Activated CD4-positive, alpha-beta memory T cell treated with anti-CD3 and anti-CD28 coated beads, Interleukin-2, amount 10 ng/mL, durations not matched to agents 7 days and 5 days (primary cell): ENCODE data around the gene FOXP1. TPM values are rescaled to one million over a fixed set of nuclear protein-coding genes. Genes with fewer than 3 reads are reported as not detected.
"Not testable (repeated sequence)": the region's sequence is repeated elsewhere in the genome, so short reads cannot be mapped to it uniquely, and the experiment has no call there.

ENCODE experiments used
- CTCF ChIA-PET: fragments of 350-600 bp; sonication (Branson Sonifier 250); formaldehyde crosslinking; loops from one replicate; lab custom pipeline; 2021; ENCODE audit warnings: antibody characterized with exemption, inconsistent platforms; lab: Charles Lee
- POLR2A ChIA-PET: fragments of 350-600 bp; sonication (Branson Sonifier 250); formaldehyde crosslinking; loops from one replicate; lab custom pipeline; 2021; ENCODE audit warnings: antibody characterized with exemption; lab: Charles Lee
- DNase-seq: peaks from one replicate; pipeline ENCODE4 v3.0.0-alpha.2; 2020
- H3K27ac Mint-ChIP-seq: one replicate; pipeline ENCODE4 v1.8.0; 2021; ENCODE audit warnings: mild to moderate bottlenecking, mixed read lengths
- H3K27me3 Mint-ChIP-seq: one replicate; pipeline ENCODE4 v1.8.0; 2021; ENCODE audit warnings: mixed read lengths
- H3K36me3 Mint-ChIP-seq: one replicate; pipeline ENCODE4 v1.8.0; 2021; ENCODE audit warnings: low read depth, mixed read lengths
- H3K4me1 Mint-ChIP-seq: one replicate; pipeline ENCODE4 v1.8.0; 2021; ENCODE audit warnings: mixed read lengths
- H3K4me3 Mint-ChIP-seq: one replicate; pipeline ENCODE4 v1.8.0; 2021; ENCODE audit warnings: mild to moderate bottlenecking, mixed read lengths
- H3K9me3 Mint-ChIP-seq: one replicate; pipeline ENCODE4 v1.8.0; 2021; ENCODE audit warnings: mixed read lengths
- total RNA-seq, 2 experiments: library from RNA; stranded (reverse); gene quantifications; one replicate each; pipeline ENCODE4 v1.2.3, GENCODE V29; 2021

FOXP1 gene
- total RNA-seq, 2 experiments from 2014 or later = 71.3 to 76.9 TPM

DNA sequence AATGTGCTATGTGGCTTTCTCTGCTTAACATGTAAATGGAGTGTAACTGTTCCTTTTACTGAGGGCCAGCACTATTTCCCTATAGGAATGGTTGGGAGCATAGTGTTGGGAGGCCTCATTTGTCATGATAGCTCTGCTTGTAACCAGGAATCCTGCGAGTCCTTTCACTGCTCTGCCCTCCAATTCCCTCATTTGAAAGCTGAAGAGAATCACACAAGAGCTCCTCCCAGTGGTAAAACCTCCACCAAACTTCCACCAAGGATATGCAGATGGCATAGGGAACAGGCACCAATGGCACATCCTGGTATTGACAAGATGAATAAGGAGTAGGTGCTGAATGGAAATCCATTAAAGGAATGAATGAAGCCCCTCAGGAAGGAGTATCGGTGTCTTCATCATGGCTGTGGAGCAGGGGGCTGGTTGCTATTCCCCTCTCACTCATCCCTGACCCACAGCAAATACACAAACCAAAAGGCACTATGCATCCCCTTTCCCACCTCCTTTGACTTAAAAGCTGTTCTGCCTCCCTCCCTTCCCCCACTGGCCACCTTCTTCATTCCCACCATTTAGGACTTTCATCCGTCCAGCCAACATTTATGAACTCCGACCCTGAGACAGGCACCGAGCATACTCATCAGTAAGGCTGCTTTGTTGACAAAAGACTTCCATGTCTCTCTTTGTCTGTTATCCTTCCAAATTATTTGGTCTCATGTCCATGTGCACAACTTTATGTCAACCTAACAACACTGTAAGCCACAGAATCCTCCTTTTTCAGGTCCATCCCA lies 560.8 kb downstream of the FOXP1 start:
- H3K4me1 Mint-ChIP-seq = peaks cover 23% of the 10 kb centered on the region
- no peak overlapping the region for H3K4me3 Mint-ChIP-seq
- peaks cover 20% of the 10 kb centered on the region for H3K36me3 Mint-ChIP-seq
- CTCF ChIA-PET = interaction anchor here (1.2 to 1.6 kb wide), 4 partner anchors 11 to 109 kb away, joined by 3 to 9 read pairs (median 3); no protein-coding TSS in a partner anchor
- no peak overlapping the region for H3K27ac Mint-ChIP-seq
- POLR2A ChIA-PET = interaction anchor here (0.9 to 1.4 kb wide), 3 partner anchors 17 to 40 kb away, joined by 3 to 5 read pairs (median 3); no protein-coding TSS in a partner anchor
- H3K27me3 Mint-ChIP-seq = no peaks in the 10 kb centered on the region
- no peaks in the 10 kb centered on the region for H3K9me3 Mint-ChIP-seq
- DNase-seq = no peak

DNA sequence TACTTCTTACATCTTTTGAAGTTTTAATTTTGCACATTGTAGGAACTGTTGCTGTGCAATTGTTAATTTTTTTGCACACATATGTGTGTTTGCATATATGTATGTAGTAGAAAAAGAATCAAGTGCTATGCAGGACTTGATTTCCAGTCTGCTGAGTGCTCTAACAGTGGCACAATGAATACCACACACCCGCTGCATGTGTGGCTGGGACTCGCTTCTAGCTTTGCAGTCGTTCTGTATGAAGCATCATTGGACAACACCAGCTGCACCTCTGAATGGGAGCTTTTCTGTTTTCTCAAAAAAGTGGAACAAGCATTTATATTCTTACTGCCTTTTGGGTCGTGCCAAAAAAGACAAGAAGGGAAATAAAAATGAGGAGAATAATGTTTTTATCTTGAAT lies 564.7 kb downstream of the FOXP1 start:
- Mint-ChIP-seq H3K27ac (no peak overlapping the region), H3K36me3 (peaks cover 40% of the 10 kb centered on the region), H3K27me3 (no peaks in the 10 kb centered on the region), H3K9me3 (peaks cover 1% of the 10 kb centered on the region), H3K4me3 (no peak overlapping the region), H3K4me1 (peaks cover 2% of the 10 kb centered on the region)
- ChIA-PET CTCF (no interaction called here), POLR2A (no interaction called here)
- DNase-seq = no peak

DNA sequence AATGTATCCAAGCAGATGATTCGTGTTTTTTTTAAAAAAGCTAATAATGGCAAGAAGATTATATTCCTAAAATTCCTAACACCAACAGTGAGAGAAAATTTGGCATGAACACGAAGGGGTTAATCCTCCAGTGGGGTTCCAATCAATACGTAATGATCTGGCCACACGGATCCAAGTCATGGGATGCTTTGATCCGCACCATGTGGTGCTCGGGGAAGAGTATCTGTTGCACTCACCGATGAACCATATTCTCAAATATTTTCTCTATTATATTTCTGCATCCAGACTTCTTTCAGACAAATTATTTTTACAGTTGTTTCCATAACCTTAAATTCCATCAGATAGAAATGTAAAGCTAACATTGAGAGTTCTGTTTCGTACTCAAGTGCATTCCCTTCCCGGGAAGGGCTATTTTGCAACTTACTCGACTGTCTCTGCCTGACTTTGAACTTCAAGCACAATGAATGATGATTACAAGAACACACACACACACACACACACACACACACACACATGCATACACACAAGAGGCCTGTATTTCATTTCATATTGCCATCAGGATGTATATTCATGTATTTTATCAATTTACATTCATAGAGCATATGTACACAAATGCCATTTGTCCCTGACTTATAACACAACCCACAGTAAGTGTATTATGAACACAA lies 567.2 kb downstream of the FOXP1 start:
- no peak overlapping the region for H3K4me3 Mint-ChIP-seq
- peaks cover 5% of the 10 kb centered on the region for H3K9me3 Mint-ChIP-seq
- POLR2A ChIA-PET = interaction anchor here (0.6 kb wide), 1 partner anchor 173 kb away, joined by 3 read pairs; no protein-coding TSS in a partner anchor
- no peak overlapping the region for H3K27ac Mint-ChIP-seq
- H3K27me3 Mint-ChIP-seq = no peaks in the 10 kb centered on the region
- peaks cover 47% of the 10 kb centered on the region for H3K36me3 Mint-ChIP-seq
- DNase-seq = no peak
- peaks cover 20% of the 10 kb centered on the region for H3K4me1 Mint-ChIP-seq
- CTCF ChIA-PET = no interaction called here

DNA sequence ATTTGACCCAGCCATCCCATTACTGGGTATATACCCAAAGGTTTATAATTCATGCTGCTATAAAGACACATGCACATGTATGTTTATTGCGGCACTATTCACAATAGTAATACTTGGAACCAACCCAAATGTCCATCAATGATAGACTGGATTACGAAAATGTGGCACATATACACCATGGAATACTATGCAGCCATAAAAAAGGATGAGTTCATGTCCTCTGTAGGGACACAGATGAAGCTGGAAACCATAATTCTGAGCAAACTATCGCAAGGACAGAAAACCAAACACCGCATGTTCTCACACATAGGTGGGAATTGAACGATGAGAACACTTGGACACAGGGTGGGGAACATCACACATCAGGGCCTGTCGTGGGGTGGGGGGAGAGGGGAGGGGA lies 568.9 kb downstream of the FOXP1 start:
- H3K4me3 Mint-ChIP-seq, H3K9me3 Mint-ChIP-seq, CTCF ChIA-PET, DNase-seq, POLR2A ChIA-PET, H3K27ac Mint-ChIP-seq, H3K27me3 Mint-ChIP-seq: not testable (repeated sequence)
- H3K36me3 Mint-ChIP-seq = peaks cover 47% of the 10 kb centered on the region
- peaks cover 35% of the 10 kb centered on the region for H3K4me1 Mint-ChIP-seq

DNA sequence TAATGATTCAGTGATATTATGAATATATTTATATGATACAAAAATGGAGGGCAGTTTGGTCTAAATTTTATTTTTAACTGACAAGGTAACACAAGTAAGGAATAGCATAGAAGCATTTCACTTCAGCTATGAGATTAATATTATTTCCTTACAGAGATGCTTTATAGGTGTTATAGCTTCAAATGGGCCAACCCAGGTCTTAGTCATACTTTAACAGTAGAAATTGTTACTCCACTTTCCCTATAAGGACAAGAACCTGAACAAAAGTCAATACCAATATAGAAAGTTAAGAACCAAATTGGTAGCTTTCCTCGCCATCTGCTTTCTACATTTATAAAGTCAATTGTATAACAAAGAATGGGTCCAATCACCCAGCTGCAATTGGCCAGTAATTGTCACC lies 570.6 kb downstream of the FOXP1 start:
- Mint-ChIP-seq H3K27me3 (no peaks in the 10 kb centered on the region), H3K27ac (no peak overlapping the region), H3K9me3 (peaks cover 5% of the 10 kb centered on the region), H3K4me3 (no peak overlapping the region), H3K4me1 (peaks cover 49% of the 10 kb centered on the region), H3K36me3 (peaks cover 47% of the 10 kb centered on the region)
- CTCF ChIA-PET = interaction anchor here (1.1 to 2.1 kb wide), 2 partner anchors 10 to 46 kb away, joined by 3 to 9 read pairs; no protein-coding TSS in a partner anchor
- POLR2A ChIA-PET = interaction anchor here (5.3 kb wide), 1 partner anchor 49 kb away, joined by 78 read pairs; no protein-coding TSS in a partner anchor
- DNase-seq = no peak

DNA sequence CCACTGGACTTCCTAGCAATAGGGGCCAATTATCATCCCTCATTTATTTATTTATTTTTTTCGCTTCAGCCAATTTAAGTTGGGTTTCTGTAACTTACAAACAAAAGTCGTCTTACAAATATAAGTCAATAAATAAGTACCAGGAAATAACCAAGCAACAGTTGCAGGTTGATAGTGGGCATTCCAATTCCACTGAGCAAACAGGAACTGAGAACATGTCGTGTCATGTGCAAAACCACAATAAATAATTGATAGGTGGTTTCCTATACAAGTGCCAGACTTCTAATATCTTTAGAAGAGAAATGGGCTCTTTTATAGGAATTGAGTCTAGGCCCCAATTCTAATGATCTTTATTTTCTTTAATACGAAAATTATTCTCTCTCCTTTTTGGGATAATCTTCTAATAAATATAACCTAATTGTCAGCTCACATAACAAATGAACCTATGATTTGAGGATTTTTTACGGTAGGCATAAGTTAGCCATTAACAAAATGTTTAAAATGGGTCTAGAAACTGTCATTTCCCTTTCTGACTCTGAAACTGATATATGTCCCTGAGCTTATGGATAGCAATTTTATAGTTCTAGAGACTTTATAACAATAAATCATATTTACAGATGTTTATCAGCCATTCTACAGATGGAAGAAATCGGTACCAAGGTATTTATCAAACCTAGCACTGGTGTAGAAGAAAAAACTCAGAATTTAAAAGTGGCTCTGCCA lies 571.8 kb downstream of the FOXP1 start:
- Mint-ChIP-seq H3K9me3 (peaks cover 5% of the 10 kb centered on the region), H3K4me1 (peaks cover 61% of the 10 kb centered on the region), H3K27me3 (no peaks in the 10 kb centered on the region), H3K4me3 (peak overlapping the region; percentile 57), H3K27ac (peak overlapping the region; percentile 86), H3K36me3 (peaks cover 48% of the 10 kb centered on the region)
- POLR2A ChIA-PET = interaction anchor here (0.6 to 5.3 kb wide), 8 partner anchors 18 to 620 kb away, joined by 3 to 78 read pairs (median 4); no protein-coding TSS in a partner anchor
- DNase-seq = no peak
- CTCF ChIA-PET = interaction anchor here (1.1 to 2.1 kb wide), 2 partner anchors 12 to 47 kb away, joined by 3 to 9 read pairs; no protein-coding TSS in a partner anchor

DNA sequence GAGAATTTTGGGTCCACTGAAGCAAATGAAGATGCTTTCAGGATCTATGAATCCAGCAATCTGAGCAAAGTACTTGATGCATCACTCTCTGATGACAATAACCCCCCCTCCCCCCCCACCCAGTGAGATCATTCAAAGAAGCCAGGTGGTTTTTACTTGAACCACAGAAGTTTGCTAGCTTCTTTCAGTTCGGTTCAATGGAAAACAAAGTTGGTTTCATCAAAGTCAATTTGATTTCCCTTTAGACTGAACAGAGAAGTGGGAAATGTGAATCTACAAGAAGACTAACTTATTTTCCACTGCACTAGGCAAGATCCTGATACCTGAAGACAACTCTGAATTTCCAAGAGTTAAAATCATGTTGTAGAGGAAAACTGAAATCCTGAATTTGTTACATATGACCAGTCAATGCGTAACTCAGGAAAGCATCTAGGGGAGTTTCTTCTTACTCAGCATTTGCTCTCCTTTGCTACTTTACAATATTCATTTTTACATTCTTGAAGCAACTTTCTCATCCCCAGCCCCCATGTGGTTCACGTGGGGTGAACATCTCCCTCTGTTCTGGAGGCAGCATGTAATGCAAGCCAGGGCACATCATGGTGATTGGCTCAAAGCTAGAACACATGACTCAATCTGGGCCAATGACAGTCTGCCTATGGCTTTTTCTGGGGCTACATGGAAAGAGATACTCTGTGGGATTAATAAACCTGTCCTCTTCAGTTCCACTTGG lies 572.6 kb downstream of the FOXP1 start:
- POLR2A ChIA-PET = interaction anchor here (0.7 to 5.3 kb wide), 8 partner anchors 19 to 621 kb away, joined by 3 to 78 read pairs (median 4); no protein-coding TSS in a partner anchor
- peaks cover 5% of the 10 kb centered on the region for H3K9me3 Mint-ChIP-seq
- peaks cover 42% of the 10 kb centered on the region for H3K36me3 Mint-ChIP-seq
- peak overlapping the region; percentile 86 for H3K27ac Mint-ChIP-seq
- CTCF ChIA-PET = interaction anchor here (1.3 to 2.1 kb wide), 2 partner anchors 12 to 52 kb away, joined by 3 to 9 read pairs; no protein-coding TSS in a partner anchor
- H3K4me3 Mint-ChIP-seq = peak overlapping the region; percentile 57
- H3K4me1 Mint-ChIP-seq = peaks cover 61% of the 10 kb centered on the region
- DNase-seq = peak; percentile 57
- H3K27me3 Mint-ChIP-seq = no peaks in the 10 kb centered on the region

DNA sequence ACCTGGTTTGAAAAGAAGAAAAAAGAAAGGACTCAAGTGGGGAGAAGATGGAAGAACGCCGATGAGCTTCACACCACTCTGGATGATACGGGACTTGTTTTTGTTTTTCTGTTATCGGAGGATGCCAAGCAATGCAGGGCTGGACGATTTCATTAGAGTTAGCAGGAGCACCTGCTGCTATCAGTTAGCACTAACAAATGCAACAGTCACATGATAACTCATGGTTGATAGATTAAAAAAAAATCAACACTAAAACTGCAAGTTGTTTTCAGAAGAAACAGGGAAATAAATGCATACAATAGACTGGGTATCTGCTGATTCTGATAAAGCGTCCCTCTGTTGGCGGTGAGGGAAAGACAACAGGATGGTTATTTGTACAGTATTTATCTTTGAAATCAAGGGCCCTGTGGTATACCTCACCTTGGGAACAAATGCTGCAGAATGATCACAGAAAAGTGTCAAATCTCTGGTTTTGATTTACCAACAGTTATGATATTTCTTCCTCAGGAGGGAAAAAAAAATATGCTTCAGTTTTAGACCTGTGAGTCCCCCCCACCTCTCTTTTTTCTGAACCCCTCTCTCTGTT lies 575.1 kb downstream of the FOXP1 start:
- no peaks in the 10 kb centered on the region for H3K27me3 Mint-ChIP-seq
- no peaks in the 10 kb centered on the region for H3K9me3 Mint-ChIP-seq
- ChIA-PET CTCF (no interaction called here), POLR2A (interaction anchor here (5.3 kb wide), 1 partner anchor 53 kb away, joined by 78 read pairs; no protein-coding TSS in a partner anchor)
- peak overlapping the region; percentile 21 for H3K27ac Mint-ChIP-seq
- no peak overlapping the region for H3K4me3 Mint-ChIP-seq
- H3K36me3 Mint-ChIP-seq = peaks cover 18% of the 10 kb centered on the region
- DNase-seq = no peak
- peaks cover 59% of the 10 kb centered on the region for H3K4me1 Mint-ChIP-seq

DNA sequence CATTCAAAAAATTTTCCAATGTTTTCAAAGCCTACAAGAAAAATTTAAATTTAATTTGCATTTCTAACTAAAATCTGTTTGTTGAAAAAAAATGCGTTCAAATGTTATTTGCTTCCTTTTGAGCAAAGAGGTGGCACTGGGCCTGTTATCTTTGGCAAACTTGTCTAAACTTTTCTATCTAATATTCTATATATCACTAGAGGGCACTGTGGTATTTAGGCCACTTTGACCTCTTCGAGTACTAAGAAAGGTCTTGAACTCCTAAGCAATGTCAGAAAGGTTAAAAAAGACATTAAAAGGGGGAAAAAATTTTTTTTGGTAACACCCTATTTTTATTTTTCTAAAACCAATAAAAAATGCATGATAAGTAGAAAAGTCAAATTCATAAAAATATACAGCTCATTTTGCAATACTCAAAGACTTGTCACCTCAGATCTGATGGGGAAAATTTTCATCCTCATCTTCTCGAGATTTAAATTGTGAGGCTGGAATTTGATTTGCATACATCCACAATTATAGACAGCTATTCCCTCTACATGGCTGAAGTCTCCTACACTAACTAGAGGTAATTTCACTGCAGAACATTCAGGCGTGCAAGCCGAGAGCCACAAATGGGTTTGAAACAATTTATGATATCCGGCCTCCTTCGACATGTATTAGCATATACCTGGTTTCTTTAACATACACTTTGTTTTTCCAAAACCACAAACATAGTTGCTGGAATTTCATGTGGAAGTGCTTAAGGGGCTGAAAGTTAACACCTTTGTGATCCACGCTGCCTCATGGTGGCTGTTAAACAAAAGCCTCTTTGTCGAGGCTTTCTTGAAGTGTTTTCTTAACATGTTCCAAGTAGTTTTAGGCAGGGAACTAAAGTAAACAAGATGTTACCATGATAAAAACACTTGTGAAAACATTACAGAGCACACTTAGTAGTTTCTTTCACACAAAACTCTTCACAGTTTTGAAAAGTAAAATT lies 576.4 kb downstream of the FOXP1 start:
- CTCF ChIA-PET = interaction anchor here (0.6 to 1.5 kb wide), 7 partner anchors 44 to 578 kb away, joined by 3 to 6 read pairs (median 4); no protein-coding TSS in a partner anchor
- H3K4me1 Mint-ChIP-seq = peaks cover 57% of the 10 kb centered on the region
- no peaks in the 10 kb centered on the region for H3K27me3 Mint-ChIP-seq
- no peak overlapping the region for H3K4me3 Mint-ChIP-seq
- no peaks in the 10 kb centered on the region for H3K9me3 Mint-ChIP-seq
- H3K36me3 Mint-ChIP-seq = peaks cover 15% of the 10 kb centered on the region
- no peak for DNase-seq
- no peak overlapping the region for H3K27ac Mint-ChIP-seq
- POLR2A ChIA-PET = interaction anchor here (1.3 kb wide), 1 partner anchor 57 kb away, joined by 3 read pairs; no protein-coding TSS in a partner anchor

DNA sequence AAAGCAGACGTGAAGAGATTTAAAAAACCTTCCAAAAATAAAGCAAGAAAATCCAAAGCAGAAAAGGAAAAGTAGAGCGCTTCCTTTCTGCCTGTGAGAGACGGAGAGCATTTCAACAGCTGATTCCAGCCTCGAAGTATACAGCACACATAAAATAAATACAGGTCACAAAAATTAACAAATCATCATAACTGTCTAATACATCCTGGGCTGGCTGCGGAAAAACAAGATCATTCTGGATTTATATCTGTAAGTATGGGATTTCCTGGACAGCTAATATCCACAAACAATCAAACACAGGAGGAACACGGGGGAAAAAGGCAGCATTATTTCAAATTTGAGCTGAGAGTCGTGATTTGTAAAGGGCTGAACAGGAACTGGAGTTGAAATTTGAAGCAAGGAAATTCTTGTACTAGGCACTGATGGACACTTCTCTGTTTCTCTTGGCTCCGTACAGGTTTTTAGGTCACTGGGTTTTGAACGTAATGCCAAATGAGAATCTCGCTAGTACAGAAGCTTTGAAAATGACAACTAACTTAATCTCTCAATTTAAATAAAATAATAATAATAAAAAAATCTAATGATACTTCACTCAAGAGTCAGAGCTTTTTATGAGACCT lies 577.7 kb downstream of the FOXP1 start:
- DNase-seq = no peak
- H3K9me3 Mint-ChIP-seq = no peaks in the 10 kb centered on the region
- H3K27ac Mint-ChIP-seq = no peak overlapping the region
- no peaks in the 10 kb centered on the region for H3K27me3 Mint-ChIP-seq
- peaks cover 52% of the 10 kb centered on the region for H3K4me1 Mint-ChIP-seq
- POLR2A ChIA-PET = interaction anchor here (1.3 kb wide), 1 partner anchor 58 kb away, joined by 3 read pairs; no protein-coding TSS in a partner anchor
- CTCF ChIA-PET = interaction anchor here (0.7 to 1.6 kb wide), 7 partner anchors 48 to 580 kb away, joined by 3 to 5 read pairs (median 4); no protein-coding TSS in a partner anchor
- no peak overlapping the region for H3K4me3 Mint-ChIP-seq
- H3K36me3 Mint-ChIP-seq = peaks cover 10% of the 10 kb centered on the region
